SKM-1 (cell line): ENCODE measurements around the gene RPGRIP1L.
"Not testable (repeated sequence)": the region's sequence is repeated elsewhere in the genome, so short reads cannot be mapped to it uniquely, and the experiment has no call there.

Experiments
- DNase-seq: peaks from one replicate; lab custom pipeline; 2025; ENCODE audit not compliant: unreplicated experiment; lab: John Stamatoyannopoulos, UW

Gene RPGRIP1L

DNA sequence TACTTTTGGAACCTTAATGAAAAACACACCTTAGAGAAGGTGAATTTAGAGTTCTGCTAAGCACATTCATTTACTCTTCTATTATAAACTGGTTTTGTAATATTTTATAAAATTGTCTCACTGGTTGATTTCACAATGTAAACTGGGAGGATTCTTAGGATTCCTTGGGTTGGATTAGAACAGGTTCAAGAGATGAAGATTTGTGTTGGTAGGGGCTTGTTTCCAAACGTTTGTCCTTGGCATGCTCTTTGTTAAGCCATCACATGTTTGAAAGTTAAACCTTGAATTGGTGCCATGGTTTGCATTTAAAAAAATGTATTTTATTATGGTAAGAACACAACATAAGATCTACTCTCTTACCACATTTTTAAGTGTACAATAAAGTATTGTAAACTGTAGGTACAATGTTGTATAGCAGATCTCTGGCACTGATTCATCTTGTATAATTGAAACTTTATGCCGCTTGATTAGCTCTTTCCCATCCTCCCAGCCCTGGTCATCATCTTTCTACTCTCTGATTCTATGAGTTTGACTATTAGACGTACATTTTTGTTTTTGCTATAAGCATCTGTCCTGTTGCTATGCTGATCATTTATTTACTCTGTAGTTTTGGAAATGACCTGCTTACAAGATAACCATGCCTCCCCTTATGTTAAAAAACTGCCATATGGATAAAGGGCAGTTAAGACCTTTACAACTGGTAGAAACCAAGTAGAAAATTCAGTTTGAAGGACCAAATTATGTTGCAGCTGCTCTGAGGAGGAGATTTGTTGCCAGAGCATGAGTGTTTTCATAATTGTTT lies 9.9 kb upstream of the RPGRIP1L start:
- no peak for DNase-seq

DNA sequence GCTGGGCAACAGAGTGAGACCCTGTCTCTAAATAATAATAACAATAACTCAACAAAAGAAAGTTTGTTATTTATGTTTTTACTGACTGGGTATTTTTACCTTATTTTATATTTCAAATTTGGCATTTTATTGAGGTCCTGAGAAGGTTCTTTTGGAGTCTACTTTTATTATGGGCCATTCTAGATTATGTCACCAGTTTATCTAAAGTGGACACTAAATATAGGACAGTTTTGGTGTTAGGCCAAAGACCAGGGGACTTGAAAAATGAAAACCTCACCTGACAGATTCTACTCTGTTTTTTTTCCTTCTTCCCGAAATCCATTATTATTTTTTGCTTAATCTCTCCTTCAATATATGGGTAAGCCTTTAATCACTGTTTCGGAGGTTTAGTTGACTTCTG lies 8.4 kb upstream of the RPGRIP1L start:
- DNase-seq = no peak

DNA sequence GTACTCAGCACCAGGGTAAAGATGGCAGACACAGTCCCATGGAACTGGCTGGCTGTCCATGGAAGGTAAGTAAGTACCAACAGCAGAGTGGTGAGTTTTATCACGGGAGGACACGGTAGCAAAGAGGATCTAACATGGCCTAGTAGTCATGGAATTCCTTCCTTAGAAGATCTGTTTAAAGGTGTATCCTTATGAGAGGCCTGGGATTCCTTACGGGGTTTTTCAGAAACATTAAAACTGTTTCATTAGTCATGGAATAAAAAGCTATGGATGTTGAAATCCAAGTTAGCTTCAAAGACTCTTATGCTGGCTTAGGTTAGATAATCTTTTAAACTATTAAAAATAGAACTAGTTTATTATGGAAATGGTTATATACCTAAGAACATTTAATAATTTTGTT lies 7.7 kb upstream of the RPGRIP1L start:
- no peak for DNase-seq

DNA sequence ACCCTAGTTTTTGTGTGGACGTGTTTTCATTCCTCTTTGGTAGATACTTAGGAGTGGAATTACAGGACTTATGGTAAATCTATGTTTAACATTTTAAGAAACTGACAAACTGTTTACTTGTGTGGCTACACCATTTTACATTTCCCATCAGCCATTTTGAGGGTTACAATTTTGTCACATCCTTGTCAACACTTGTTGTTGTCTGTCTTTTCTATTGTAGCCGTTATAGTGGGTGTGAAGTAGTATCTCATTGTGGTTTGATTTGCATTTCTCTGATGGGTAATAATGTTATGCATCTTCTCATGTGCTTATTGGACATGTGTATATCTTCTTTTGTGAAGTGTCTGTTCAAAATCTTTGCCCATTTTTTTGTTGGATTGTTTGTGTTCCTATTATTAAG lies 4.8 kb upstream of the RPGRIP1L start:
- no peak for DNase-seq

DNA sequence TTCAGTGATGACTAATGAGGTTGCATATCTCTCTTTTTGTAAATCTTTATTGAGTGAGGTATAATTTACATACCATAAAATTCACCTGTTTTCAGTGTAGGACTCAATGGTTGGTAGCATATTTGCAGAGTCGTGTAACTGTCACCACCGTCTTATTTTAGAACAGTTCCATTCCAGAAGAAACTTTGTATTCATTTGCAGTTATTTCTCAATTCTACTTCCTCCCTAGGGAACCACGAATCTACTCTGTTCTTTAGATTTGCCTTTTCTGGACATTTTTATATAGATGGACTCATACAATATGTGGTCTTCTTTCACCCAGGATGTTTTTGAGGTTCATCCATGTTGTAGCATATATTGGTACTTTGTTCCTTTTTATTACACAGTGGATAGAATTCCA lies 4.0 kb upstream of the RPGRIP1L start:
- DNase-seq = no peak

DNA sequence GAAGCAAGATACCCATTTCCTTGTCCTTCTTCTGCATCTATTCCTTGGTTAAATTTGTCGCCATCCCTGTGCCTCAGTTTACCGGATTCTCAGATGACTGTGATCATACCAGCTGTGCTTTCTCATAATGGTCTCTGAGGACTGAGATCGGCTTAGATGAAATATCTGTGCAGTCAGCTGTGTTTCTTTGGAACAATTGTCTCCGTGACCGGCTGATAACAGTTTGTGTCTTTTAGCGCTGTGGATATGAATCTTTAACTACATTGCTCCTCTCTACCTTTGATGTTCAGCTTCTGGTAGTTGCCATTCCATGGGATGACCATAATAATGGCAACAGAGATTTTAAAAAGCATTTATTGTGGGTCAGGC lies 770 bp upstream of the RPGRIP1L start:
- no peak for DNase-seq

DNA sequence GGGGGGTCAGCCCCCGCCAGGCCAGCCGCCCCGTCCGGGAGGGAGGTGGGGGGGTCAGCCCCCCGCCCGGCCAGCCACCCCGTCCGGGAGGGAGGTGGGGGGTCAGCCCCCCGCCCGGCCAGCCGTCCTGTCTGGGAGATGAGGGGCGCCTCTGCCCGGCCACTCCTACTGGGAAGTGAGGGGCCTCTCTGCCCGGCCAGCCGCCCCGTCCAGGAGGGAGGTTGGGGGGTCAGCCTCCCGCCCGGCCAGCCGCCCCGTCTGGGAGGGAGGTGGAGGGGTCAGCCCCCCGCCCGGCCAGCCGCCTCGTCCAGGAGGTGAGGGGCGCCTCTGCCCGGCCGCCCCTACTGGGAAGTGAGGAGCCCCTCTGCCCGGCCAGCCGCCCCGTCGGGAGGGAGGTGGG lies 5.4 kb downstream of the RPGRIP1L start:
- DNase-seq = not testable (repeated sequence)

DNA sequence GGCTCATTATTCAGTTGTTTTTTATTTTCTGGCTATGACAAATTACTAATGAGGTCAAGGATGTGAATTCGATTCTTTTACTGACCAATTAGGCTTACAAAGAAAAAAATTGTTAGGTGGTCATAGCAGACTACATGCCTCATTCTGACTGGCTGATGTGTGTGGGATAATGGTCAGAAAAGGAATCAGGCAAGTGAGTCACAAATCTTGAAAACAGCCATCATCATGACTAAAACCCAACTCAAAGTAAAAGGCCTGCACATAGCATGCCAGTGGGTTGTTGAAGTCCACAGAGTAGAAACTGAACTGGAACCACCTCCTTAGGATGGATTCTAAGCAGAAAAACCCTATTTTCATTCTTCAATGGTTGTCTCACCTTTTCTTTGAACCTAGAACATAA lies 8.6 kb downstream of the RPGRIP1L start:
- DNase-seq = no peak

DNA sequence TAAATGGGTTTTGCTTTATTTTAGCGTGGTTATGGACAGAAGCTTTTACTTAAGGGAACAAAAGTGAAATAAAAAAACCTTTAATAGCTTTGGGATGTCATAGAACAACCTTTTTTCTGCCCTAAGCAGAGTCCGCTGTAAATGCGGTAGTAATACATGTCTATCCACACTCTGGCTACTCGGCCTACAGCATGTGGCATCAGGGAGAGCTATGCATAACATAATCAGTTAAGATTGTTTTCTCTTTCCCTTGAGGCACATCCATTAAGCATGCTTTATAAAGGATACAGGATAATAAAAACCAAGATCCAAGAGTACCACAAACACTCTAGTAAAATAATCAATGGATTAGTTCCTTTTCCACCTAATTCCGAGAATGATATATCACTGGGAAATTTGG lies 10.3 kb downstream of the RPGRIP1L start:
- DNase-seq = no peak

DNA sequence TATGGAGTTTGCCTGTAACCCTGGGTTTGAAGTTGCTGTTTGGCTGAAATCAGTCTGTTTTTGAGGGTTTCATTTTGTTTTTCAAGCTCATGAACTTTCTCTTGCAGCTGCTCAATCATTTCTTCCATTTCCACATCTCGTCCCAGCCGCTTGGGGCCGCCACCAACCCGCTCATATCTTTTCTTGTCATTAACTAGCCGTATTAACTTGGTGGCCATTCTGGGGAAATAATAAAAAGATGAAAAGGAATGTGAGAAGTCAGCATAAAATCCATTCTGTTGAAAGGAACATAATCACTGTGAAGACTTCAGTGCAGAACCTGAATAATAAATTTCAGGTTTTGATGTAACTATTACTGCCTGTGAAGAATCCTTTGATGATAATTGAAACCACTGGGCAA lies 11.5 kb downstream of the RPGRIP1L start:
- no peak for DNase-seq

DNA sequence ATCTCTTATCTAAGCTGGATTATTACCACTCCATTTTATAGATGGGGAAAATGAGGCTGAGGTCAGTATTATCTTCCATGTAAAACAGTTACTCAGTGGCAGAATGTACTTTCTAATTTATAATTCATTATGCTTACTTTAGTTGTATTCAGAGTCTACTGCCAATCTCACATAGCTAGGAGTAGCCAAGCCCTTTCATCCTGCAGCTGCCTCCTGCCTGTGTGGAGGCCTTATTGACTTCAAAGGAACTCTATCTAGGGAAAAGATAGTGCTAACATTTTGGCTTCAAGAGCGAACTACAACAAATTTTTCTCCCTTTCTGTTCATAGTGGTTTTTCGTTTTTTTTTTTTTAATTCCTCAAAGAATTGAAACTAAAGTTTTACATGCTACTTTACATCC lies 12.9 kb downstream of the RPGRIP1L start:
- DNase-seq = no peak

DNA sequence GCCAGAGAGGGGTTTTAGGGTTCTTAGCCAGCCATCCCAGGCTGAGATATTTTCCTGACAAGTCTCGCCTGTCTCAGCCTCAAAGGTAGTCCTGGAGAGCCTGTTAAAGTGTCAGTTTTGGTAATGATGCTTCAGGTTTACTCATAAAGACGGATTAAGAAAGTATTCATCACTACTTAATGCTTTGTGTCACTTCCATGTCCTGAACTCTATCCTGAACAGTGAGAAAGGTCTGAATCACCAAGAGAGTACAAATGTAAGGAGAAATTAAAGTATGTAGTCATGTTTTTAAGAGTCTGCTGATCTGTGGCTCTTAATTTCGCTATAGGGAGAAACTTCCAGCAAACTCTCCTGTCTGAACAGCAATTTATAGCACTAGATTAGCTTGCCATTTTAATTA lies 14.0 kb downstream of the RPGRIP1L start:
- no peak for DNase-seq

DNA sequence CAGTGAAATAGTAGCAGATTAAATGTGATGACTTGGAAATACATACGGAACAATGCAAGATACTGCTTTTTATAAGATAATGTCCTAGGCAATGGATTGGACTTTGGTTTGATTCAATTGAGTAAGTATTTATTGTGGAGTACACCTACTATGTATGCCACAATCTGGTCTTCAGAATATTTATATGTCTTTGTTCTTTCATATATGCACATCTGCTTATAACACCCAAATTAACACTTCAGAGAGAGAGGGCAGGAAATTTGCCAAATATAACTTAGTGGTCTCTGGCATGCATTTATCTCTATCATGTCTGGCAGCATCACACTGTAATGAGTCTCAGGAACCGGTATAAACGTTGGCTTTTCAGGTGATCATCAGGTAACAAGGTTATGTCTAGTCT lies 16.9 kb downstream of the RPGRIP1L start:
- DNase-seq = no peak

DNA sequence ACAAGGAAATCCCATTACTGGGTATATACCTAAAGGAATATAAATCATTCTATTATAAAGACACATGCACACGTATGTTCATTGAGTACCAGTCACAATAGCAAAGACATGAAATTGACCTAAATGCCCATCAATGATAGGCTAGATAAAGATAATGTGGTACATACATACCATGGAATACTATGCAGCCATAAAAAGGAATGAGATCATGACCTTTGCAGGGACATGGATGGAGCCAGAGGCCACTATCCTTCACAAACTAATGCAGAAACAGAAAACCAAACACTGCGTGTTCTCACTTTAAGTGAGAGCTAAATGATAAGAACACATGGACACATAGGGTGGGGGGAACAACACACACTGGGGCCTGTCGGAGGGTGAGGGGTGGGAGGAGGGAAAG lies 18.3 kb downstream of the RPGRIP1L start:
- not testable (repeated sequence) for DNase-seq

DNA sequence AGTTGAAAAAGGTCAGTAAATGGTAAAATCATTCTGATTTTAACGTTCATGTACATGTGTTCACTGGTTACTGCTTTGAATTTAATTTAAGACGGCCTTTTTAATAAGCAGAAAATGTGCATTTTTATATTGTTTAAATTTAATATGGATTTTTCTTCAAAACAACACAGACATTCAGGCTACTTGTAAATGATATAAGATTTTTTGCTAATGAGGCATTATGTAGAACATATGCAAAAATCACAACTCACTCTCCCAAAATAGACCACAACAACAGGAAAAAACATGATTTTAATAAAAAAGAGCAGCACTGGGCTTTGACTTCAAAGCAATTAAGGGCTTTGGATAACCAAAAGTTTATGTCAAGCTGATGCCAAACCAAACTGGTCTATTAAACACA lies 22.3 kb downstream of the RPGRIP1L start:
- DNase-seq = no peak

DNA sequence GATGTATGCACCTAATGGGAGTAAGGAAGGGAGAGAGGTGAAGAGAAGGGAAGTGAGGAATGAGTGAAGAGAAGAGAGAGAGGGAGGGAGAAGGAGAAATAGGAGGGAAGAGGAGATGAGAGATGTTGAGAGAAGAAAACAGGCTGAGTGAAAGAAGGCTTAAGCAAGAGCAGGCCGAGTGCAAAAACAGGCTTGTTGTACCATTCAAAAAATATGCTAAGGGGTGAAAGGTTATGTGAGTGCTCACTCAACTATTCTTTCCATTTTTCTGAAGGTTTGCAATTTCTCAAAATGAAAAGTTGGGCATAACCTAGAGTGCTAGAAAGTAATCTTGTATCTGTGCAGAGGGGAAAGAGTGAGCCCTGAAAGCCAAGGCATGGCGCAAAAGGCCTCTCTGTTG lies 22.9 kb downstream of the RPGRIP1L start:
- DNase-seq = no peak

DNA sequence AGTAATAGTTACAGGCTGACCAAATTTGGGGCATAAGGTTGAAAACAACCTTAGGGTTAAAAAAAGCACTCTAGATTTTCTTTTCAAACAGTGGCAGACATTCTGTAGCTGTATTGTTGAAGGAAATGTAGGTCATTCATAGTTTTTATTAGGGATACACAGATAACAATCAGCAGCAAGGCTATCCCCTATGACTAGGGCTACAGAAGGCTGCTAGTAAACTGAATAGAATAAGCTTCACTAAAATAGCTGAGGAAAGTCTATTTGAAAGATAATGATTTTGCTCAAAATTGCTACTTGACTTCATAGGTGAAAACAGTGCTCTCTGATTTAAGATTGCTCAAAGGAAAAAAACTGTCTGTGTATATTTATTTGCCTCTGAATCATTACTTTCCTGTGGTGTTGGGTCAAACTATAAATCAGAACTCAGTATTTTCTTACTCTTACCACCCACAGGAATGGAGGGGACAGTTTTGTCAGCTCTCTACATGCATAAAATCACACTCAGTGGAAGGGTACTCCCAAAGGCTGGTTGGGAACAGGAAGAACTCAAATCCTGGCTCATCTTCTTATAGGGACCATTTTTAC lies 24.8 kb downstream of the RPGRIP1L start:
- no peak for DNase-seq

DNA sequence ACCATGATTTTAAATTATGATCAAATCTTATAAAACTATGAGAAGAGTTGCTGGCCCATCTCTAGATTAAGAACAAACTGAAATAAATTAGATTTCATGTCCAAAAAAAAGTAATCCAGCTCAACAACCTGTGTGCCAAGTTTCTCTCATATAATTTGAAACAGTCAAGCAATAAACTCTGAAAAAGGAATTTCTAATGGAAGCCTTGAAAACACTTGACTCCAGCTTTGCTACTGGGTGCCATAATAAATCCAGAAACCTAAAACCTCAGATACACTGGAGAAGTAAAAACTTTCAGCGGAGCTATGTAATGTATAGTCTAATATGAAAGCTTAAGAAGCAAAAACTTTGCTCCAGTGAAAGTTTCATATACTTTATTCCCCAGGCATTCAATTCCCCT lies 25.5 kb downstream of the RPGRIP1L start:
- no peak for DNase-seq

DNA sequence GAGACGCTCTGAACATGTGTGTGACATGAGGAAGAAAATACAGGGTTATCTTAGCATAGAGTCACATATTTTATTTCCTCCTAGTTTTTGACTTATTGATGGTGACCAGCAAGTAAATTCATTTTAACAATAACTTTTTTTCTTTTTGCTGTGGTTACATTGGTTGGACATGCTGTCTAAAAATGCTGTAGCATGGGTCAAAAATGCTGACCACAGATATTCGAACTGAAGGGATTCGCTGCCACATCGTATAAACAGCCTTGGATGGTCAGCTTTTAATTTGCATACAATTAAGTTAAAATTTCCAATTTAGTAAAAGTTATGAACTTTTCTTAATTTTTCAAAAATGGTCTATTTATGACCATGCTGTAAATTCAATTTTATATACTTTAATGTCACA lies 30.5 kb downstream of the RPGRIP1L start:
- no peak for DNase-seq

DNA sequence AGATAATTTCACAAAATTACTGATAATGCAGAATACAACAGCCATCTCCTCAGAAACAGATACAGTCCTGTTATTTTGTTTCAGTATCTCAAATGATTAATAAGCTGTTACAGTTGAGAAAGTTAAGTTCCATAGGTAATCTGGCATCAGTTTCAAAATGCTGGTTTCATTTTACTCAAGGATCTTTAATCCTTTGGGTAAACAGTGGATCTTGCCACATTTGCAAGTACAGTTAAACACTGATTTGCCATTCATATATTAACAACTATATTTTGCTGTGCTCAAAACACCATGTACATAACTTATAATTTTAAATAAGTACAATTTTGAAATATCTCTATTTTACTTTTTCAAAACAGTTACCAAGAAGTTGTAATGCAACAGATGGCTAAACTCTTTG lies 31.2 kb downstream of the RPGRIP1L start:
- no peak for DNase-seq

DNA sequence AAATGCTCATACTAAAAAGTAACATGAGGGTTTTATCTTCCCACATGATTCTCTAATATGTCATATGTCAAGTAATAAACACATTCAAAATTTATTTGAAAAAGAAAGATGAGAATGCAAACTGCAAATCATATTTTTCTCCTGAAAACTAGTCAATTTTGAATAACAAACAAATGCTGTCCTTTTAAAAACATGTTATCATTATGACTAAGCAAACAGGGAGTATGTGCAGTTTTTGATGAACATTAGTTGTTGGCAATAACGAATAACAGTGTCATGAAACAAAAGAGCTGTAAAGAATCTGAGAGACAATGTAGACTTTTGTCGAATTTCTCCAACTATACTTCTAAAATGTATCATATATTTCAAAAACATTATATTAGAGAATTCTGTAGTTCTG lies 34.8 kb downstream of the RPGRIP1L start:
- DNase-seq = no peak

DNA sequence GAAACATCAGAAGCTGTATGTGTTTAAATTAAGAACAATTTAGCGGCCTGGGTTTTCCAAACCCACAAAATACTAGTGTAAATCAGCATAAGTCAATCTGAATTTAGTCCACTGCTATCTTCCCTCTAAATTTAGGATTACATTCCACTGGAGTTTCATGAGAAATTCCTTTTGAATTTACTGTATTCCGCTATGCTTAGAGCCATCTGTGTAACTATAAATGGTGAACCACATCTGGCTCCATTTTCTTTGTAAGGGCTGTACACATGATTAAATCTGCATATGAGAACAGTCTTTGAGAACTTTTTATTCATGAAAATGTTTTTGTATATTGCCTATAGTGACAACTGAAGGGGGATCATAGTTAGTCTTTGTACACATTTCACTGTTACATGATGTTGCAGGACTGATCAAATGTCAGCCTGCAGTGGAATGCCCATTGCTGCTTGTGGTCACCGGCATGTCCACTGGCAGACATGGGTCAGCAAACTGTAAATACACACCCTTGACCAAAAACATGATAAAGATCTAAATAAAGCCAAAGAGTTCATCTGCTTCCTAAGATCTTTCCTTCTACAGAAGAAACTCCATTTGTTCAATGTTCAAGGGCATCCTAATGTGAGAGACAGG lies 36.8 kb downstream of the RPGRIP1L start:
- no peak for DNase-seq
